Heart left ventricle (tissue), 13 donors: ENCODE data around the gene POLR3B.

Source experiments
- CTCF ChIP-seq, 12 donors: fragments of 200-600 bp; sonication (generic) in 4 of 12; IDR thresholded peaks; one replicate each; pipeline versions ENCODE4 v1.5.0 to v1.8.0; 2018 to 2022; ENCODE audit warnings: antibody characterized with exemption in 12 of 12, mild to moderate bottlenecking in 5 of 12
- POLR2A ChIP-seq, 2 donors: fragments of 450-650 bp; IDR thresholded peaks; one replicate each; pipeline ENCODE4 v1.6.1; 2017; ENCODE audit warnings: antibody characterized with exemption in 2 of 2, mild to moderate bottlenecking in 2 of 2, moderate library complexity in 2 of 2
- donor health status: ischemic (EF 13 %, LVEDD 7.1; RV severe dilation, severe dysfunction).
- donor health status: DM: no; HTN: yes; CAD: no.
- donor health status: DM: no; HTN: no; CAD: no.
- donor health status: ischemic (EF 25% LVEDD 6.9; RV normal size, moderate dysfunction).
- donor health status: ischemic (EF 25% LVEDD 5.7; RV mildly dilated, moderate dysfunction).
- donor health status: ischemic (EF 35%, LVEDD 5.7; RV mildly dilated, moderate dysfunction).
- donor health status: nonischemic (EF 11% LVEDD 7.7; RV severe dilation, severe dysfunction).
- donor health status: DM: yes; HTN: yes; CAD: no.
- donor health status: PGD.
- donor health status: ischemic (EF 29% LVEDD 5.4; RV normal size, mild dysfunction).
- donor health status: nonischemic (EF 23%, LVEDD 6.1; RV moderate dilation, normal function).

DNA sequence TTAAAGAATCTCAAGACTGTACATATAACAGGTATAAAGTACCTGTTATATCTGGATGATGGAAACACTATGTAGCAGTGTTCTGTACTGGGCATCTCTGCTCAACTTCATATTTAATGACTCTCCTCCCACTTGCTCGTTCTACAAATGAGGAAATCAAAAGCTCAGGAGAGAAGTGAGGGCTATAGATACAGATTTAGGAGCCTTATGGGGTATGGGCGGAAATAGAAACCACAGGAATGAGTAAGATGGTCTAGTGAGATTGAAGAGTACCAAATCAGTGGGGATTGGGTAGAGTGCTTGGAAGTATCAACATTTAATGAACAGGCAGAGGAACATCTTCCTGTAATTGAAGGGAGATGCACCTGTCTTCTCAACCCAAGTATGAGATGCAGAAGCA lies 23.8 kb upstream of the POLR3B start:
- TF ChIP-seq CTCF (IDR thresholded peaks at IDR 0.05) (no peak), POLR2A (IDR thresholded peaks at IDR 0.05) (no peak)
